HG03571 (cell line): ENCODE measurements around the gene REELD1.

ENCODE experiments used
- ATAC-seq: cut with Tn5 transposase; IDR thresholded peaks from one replicate; pipeline ENCODE4 v1.9.1; 2021; ENCODE audit not compliant: unreplicated experiment

Gene REELD1

DNA sequence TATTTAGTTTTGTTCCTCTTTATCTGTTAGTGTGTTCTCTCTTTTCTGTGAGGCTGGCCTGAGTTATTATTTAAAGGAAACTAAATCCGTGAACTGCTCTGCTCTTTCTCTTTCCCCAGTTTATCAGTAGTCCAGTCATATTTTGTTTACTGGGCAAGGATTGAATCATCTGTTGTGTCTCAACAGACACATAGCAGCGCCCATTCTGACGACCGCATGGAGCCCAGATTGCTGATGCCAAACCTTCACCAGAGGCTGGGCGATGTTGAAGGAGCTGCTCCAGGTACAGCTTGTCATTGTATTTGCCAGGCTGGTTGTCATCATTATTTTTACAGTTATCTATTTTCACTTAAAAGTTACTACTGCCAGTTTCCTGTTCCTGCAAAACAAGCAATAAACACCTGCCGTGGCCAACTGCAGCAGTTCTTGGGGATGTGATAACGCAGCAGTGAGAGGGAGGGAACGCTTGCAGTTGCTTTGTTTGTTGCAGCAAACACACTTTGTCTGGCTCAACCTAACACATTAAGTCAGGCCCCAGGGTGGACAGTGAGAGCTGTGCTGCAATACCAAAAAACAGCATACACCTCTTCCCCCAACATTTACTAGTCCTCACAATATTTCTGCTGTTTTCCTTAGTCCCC, 10.1 kb downstream of the REELD1 start:
- ATAC-seq, result no peak

DNA sequence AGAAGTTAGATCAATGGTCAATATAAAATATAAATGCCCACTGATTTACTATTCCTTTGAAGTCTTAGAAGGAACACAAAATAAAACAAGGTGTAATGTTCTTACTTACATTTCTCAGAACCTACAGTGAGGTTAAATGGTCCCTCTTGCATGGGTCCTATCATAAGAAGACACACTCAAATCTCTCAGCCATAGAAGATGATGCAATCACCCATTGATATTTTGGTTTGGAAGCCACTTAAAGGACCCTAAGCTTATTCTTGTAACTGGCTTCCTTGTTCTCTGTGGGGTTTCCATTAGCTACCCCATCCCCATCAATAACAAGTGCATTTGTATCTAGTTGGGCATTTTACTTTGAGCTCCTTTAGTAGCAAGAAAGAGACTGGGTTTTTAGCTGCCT, 15.1 kb downstream of the REELD1 start:
- ATAC-seq, result no peak

DNA sequence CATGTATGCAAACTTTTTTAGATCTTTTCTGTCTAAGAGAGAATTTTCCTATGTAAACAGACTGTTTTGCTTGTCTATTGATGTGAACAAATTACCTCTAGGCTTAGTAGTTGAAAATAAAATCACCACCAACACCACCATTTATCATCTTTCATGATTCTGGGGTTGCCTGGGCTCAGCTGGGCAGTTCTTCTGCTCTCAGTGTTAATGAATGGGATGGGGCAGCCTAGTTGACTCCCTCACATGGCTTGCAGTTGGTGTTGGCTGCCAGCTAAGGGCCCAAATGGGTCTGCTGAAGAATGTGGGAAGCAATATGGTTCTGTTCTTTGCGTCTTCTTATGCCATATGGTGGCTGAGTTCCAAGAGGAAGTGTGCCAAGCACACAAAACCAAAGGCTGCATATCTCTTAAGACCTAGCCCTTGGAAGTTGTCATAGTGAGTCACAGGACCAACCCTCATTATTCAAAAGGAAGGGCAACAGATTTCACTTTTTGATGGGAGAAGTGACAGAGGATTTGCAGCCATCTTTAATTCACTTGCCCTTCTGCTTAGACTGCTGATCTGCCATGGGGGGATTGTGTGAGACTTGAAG, 17.9 kb downstream of the REELD1 start:
- ATAC-seq, result no peak

DNA sequence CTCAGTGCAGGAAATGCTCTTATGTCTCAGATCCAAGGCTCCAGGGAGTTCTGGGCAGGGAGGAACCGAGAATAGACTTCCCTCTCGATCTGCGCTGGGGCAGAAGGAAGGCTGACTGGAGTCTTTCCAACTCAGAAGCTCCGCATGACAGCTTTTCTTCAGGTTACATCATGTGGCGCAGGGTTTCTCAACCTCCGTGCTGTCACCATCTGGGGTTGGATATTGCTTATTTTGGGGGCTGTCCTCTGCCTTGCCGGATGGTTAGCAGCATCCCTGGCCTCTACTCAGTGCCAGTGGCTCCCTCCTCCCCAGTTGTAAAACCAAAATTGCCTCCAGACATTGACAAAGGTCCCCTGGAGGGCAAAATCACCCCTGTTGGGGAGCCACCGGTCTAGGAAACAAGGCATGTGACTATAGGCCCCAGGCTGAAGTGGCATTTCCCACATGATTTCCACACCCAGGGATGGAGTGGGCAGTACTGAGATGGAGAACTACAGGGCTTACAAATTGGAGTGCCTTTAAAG, 21.4 kb downstream of the REELD1 start:
- no peak for ATAC-seq

DNA sequence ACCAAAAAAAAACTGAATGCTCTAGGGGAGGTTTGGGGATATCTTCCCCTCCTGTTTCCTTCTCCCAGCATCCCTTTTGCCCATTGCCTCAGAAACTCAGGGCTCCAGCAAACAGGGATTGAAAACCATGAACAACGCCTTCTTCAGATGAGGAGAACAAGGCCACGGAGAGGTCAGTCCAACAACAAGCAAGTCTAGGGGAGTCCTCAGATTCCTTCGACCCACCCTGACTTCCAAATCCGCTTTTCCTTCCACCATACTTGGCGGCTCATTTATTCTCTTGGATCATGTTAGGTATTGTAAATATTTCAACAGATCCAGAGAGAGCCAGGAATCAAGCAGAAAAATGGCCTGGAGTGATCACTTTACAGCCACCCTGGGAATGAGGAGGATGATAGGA, 21.9 kb downstream of the REELD1 start:
- no peak for ATAC-seq

DNA sequence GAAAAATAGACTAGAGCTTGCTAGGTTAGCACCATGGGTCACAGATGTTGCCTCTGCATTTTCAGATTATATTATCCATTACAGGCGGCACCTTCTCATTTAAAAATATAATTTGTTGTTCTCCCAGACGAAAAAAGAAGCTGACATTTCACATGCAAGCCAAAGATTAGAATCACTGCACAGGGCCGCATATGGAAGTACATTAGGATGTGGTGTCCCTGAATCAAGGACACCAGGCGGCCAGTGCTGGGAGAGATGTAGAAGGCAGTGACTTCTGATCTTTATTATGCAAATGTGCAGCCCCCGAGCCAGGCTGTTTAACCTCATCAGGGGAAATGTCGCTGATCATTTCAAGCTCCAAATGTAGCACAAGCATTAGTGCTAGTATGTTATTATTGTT, 22.8 kb downstream of the REELD1 start:
- ATAC-seq, result no peak

DNA sequence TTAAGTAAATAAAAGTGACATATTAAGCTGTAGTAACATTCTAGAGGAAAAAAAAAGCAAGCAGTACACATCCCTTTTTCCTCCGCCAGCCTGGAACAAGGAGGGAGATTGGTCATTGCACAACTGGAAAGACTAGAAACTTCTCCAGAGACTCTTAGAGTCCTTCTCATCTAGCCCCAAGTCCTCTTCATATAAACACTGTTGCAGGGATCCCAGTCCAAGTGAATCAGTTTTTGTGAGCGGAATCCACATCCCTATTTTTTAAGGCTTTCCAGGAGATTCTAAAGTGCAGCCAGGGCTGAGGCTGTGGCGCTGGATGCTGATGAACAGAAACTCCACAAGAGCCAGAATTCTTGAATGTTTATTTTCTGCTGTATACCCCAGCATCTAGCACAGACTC, 23.8 kb downstream of the REELD1 start:
- no peak for ATAC-seq

DNA sequence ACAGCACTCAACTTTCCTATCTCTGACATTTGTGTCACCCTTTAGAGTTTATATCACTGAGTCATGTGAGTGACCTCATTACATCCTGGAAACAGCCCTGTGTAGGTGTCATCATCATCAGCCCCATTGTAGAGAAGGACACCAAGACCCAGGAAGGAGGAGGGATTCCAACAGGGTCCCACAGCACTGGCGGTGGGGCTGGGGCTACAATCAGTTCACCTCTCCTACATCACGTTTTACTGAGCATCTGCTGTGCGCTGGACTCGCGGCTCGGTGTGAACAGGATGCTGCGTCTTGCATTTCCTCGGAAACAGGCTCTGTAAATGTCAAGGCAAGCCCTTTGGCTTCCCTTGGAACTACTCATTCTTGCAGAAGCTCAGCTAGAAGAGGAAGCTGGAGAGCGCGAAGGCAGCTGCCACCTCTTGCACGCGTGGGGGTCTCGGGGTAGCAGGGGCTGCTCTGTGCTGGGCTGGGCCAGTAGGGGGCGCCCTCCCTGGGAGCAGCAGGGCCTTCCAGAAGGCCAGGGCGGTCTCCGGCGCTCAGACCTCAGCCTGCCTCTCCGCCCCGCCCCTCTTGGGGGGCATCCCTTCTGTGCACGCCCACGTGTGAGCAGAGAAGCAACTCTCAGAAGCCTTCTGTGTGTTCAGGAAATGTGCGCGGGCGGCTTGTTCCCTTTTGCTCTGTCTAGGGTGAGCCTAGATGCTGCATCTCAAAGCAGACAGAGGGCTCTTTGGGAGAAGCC, 29.0 kb downstream of the REELD1 start:
- ATAC-seq, result peak; percentile 60

DNA sequence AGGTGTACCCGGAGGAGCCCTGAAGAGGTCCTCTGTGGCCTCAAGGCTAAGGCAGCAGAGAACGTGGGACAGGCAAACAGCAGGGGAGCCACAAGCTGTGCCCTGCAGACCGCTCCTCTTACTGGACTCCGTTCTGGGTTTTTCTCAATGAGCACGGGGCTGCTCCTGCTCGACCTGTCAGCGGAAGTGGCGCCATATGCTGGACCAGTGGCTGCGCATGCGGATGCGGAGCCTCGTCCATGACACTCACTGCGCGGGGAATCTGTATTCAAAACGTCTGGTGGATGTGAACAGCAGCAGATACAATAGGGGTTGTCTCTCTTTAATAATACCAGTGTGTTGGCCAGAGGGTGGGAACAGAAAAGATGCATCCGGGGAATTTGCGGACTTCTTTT, 29.5 kb downstream of the REELD1 start:
- no peak for ATAC-seq

DNA sequence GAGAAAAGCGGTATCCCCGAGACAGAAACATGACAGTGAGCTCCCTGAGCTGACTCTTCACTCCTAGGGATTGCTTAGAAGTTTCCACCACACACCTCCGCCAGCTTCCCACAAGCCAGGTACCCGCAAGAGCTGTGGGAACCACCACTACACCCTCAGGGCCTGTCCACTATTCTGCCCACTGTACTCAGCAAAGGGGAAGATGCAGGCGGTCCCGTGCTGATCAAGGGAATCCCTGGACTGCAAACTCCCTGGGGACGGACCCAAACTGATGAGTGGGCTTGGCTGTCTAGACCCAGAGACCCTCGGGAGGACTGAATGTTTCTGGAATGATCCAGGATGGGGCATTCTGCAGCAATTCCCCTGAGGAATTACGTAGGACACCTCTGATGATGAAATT, 30.2 kb downstream of the REELD1 start:
- no peak for ATAC-seq

DNA sequence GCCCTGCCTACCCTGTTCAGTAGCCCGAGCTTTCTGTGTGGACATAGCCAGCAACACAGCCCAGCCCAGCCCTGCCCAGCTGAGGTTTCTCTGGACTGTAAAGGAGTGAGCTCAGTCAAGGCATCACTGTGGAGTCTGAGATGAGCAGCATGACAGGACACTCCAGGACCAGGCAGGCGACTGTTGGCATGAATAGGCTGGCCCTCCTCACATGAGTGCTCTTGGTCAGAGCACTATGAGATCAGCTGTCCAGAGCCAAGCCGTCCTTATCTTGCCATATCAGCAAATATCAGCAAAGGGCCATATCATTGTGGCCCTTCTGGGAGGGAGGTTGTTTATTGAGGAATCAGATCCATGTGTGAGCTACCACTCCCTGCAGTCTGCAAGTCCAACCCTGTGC, 30.9 kb downstream of the REELD1 start:
- ATAC-seq, result no peak

DNA sequence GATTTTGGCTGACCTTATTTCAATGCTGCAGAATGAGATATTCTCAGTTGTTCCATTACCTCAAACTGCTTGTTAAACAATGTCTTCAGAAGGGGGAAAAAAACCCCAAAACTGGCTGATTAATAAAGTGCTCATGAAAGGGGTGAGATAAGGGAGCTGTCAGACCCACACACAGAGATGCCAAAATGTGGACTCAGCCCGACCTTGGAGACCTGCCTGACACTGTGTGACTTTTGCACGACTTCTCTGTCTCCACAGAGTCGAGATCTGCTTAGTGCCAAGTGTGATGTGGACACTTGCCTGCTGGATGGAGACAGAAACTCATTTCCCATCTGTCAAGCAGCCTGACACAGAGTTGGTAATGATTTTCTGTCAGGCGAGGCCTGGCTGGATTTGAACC, 31.5 kb downstream of the REELD1 start:
- no peak for ATAC-seq

DNA sequence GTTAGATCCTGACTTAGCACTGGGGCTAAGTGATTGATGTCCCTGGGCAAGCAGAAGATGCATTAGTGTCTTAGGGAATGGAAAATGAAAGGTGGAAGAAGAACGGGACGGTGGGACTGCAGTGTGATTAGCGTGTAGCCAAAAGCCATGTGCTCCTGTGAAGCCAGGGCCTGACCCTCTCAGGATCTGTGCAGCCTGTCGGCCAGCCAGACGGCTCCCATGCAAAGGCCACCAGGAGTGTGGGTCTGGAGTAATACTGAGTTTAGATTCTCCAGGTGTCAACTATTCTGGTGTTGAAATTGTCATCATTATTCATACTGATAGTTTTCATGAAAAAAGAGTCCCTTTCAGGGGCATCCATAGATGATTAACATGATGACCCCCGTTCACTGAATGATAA, 32.0 kb downstream of the REELD1 start:
- ATAC-seq, result no peak

DNA sequence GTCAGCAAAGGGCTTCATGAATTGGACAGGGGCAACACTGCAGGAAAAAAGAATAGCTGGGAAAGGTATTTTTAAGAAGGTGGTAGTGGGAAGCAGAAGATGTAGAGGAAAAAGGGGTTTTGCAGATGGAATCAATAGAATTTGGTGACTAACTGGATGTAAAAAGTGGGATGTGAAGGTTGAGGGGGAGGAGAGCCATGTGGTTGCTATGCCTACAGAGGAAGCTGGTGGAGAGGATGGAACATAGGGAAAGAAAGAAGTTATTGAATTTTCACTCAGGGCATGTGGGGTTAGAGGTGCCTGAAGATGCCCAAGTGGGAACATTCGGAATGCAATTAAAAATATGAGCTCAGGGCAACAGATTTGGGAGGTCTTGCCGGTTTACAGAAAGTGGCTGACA, 33.0 kb downstream of the REELD1 start:
- no peak for ATAC-seq

DNA sequence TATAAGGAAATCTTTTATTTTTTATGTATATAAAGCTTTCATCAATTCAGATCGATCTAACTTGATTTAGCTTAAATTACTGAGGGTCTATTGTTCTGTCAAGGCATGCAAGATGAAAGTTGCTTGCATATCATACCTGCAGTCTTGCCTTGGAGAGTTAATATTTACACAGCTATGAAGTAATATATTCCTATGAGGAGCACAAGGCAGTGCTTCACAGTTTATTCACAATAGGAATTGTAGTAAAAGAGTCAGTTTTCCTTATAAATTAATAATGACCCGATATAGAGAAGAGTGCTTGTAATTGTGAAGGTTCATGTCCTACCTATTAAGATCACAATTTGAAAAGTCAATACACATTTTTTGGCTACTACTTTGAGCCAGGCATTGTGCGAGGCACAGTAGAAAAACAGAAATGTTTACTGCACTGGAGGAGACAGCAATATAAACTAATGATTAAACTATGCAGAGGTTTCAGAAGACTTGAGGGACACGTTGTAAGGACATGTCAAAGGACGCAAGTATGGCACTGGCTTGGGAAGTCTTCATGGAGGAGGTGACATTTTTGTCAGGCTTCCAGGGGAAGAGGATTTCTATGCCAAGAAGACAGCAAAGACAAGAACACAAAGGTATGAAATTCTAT, 38.8 kb downstream of the REELD1 start:
- ATAC-seq, result no peak

DNA sequence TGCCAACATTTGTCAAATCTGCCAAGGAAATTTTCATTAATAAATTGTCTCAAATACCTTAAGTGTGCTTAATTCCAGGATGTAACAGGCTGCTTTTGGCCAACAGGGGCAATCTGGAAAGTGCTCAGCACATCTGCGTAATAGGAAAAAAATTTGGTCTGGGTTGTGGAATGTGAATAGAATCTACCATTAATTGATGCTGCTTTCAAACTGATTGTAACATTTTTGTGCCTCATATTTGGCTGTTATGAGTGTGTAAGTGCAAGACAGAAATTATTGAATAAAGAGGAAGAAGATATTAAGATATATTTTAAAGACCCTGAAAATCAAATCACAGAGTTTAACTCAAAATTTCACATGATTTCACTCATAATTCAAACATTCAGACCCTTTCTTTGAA, 41.1 kb downstream of the REELD1 start:
- no peak for ATAC-seq

DNA sequence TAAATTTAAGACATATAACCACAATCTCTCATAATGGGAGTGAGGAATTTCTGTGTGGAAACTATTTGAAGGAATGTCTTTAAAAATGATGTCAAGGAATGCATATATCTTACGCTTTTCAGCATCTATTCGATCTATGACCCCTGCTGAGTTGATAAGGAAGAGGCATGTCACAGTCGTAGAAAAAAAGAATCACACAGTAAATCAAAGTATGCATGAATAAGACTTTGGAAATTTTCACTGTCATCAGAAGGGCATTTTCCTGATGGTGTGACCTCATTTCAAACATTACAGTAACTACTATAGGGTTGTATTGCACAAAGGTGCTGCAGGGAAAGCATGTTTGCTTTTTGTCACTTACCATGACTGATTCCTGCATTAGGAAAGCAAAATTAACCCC, 41.5 kb downstream of the REELD1 start:
- no peak for ATAC-seq

DNA sequence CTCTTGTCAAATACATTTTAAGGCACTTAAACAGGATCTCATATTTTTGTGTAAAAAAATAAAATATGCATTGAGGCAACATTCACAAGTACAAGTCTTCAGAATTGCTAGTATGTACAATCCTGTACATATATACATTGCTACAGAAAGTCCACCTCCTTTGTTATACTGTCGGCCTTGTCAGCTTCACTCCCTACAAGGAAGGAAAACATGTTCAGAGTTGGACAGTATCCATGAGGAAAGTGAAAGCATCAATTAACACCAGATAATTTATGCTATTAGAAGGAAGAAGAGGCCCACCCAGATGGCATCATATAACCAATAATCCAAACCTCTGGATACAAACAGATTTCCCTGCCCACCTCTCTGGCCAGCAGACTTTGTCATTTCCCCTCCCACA, 42.0 kb downstream of the REELD1 start:
- ATAC-seq, result no peak

DNA sequence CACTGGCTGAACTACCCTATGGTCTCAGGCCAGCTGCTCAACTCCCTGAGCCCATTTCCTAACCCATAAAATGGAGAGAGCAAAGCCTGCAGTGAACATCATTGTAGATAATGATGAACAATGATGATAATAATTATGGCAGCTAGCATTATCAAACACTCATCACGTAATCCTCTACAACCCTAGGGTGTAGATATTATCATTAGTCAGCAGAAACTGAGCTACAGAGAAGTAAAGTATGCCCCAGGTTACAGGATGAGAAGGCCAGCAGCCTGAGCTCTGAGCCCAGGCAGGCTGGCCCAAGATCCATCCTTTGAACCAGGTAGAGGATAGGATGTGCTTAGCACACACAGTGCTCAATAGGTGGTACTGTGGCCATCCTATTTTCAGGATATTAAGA, 43.2 kb downstream of the REELD1 start:
- no peak for ATAC-seq

DNA sequence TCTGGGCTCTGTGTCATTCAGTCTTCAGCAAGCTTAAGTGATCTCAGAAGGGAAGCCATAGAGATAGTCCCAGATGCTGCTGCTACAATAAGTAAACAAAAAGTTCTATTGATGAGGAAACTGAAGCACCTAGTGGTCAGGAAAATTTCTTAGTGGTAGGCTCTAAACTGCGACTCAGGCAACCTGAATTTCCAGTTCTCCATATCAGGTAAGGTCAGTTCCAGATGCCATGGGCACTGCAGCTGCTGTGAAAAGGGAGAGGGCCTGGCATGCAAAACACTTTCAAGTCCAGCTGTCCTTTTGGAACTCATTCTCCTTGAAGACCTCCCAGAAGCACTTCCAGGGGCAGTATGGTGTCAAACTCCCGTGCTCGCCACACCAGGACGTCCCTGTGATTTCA, 46.2 kb downstream of the REELD1 start:
- ATAC-seq, result no peak

DNA sequence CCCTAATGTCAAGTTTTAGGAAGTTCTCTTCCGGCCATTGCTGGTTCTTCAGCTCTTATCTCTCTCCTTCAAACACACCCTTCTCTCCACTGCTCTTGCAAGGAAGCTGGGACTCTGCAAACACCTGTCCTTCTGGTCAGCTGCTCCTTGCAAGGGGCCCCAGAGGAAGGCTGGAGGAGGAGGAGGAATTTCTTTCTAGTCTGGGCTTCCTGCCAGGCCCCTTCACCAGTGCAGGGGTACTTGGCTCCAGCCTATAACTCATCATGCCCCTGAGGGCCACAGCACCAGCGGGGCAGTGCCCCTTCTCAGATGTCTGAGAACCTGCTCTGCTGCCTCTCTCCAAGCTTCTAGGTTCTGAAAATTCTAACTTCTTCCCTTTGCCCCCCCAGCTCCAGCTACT, 46.7 kb downstream of the REELD1 start:
- ATAC-seq, result no peak

DNA sequence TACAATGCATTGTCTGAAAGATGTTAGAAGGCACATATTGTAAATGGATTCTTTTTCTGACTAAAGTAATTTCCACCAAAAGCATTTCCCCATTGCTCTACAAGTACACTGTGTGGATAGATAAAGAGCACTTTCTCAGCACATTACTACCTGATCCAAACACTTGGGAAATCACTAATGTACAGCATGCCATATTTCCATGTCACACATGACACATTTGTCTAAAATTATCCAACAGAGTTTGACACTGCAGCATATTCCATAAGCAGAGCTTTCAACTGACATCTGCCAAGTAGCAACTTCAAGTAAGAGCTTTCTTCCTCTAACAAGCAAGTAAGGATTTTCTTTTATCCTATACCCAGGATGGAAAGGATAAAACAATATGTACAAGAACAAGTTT, 49.5 kb downstream of the REELD1 start:
- no peak for ATAC-seq
